Measurements from ENCODE around the gene ARHGAP22.

Gene ARHGAP22

GRCh38 chr10:48523820-48524758 is 80.8 kb downstream of the ARHGAP22 start:
- peak in 1 of 2 experiments; percentile 43 for DNase-seq (ENCODE audit: low read depth in 1 of 2, low spot score in 1 of 2)
- no peak for TF ChIP-seq SPI1 (IDR thresholded peaks at IDR 0.05; ENCODE audit: borderline replicate concordance, low read depth)
- no peak for TF ChIP-seq POLR2AphosphoS5 (IDR thresholded peaks at IDR 0.05; ENCODE audit: low read depth)
- TF ChIP-seq CTCF (IDR thresholded peaks at IDR 0.05; ENCODE audit: insufficient read depth, low read length) = no peak
- no peak for TF ChIP-seq REST (IDR thresholded peaks at IDR 0.05; ENCODE audit: insufficient replicate concordance, low read depth)
- no peak for TF ChIP-seq GABPA (IDR thresholded peaks at IDR 0.05; ENCODE audit: low read depth)
- H3K27me3 ChIP-seq (ENCODE audit: insufficient read depth, poor library complexity, severe bottlenecking) = peaks cover 5% of the 10 kb centered on the region
- peak overlapping the region; percentile 33 for H3K4me3 ChIP-seq (replicated peaks; ENCODE audit: insufficient read depth, low read length)
- 0 out of 2 replicates have a peak overlapping the region, but pooled peaks have one; percentile 28 for H3K27ac ChIP-seq (replicated peaks)

- TF ChIP-seq SPI1 (IDR thresholded peaks at IDR 0.05; ENCODE audit: borderline replicate concordance, low read depth) (no peak), REST (IDR thresholded peaks at IDR 0.05; ENCODE audit: insufficient replicate concordance, low read depth) (no peak), POLR2AphosphoS5 (IDR thresholded peaks at IDR 0.05; ENCODE audit: low read depth) (no peak), CTCF (IDR thresholded peaks at IDR 0.05; ENCODE audit: insufficient read depth, low read length) (no peak), GABPA (IDR thresholded peaks at IDR 0.05; ENCODE audit: low read depth) (no peak)
- peak overlapping the region; percentile 33 for H3K4me3 ChIP-seq (replicated peaks; ENCODE audit: insufficient read depth, low read length)
- 0 out of 2 replicates have a peak overlapping the region, but pooled peaks have one; percentile 28 for H3K27ac ChIP-seq (replicated peaks)
- DNase-seq (ENCODE audit: low read depth in 1 of 2, low spot score in 1 of 2) = no peak
- H3K27me3 ChIP-seq (ENCODE audit: insufficient read depth, poor library complexity, severe bottlenecking) = peaks cover 5% of the 10 kb centered on the region
Measured at GRCh38 chr10:48523212-48523819, 81.6 kb downstream of the ARHGAP22 start.

GRCh38 chr10:48522011-48522765 is 82.7 kb downstream of the ARHGAP22 start:
- Histone ChIP-seq H3K27me3 (ENCODE audit: insufficient read depth, poor library complexity, severe bottlenecking) (peaks cover 5% of the 10 kb centered on the region), H3K27ac (replicated peaks) (no peak overlapping the region), H3K4me3 (replicated peaks; ENCODE audit: insufficient read depth, low read length) (no peak overlapping the region)
- TF ChIP-seq REST (IDR thresholded peaks at IDR 0.05; ENCODE audit: insufficient replicate concordance, low read depth) = no peak
- no peak for TF ChIP-seq SPI1 (IDR thresholded peaks at IDR 0.05; ENCODE audit: borderline replicate concordance, low read depth)
- TF ChIP-seq POLR2AphosphoS5 (IDR thresholded peaks at IDR 0.05; ENCODE audit: low read depth) = no peak
- no peak for TF ChIP-seq GABPA (IDR thresholded peaks at IDR 0.05; ENCODE audit: low read depth)
- TF ChIP-seq CTCF (IDR thresholded peaks at IDR 0.05; ENCODE audit: insufficient read depth, low read length) = no peak
- no peak for DNase-seq (ENCODE audit: low read depth in 1 of 2, low spot score in 1 of 2)
